Glomerular endothelial cell (primary cell): ENCODE results near the gene GABRR3. TPM values are rescaled to one million over a fixed set of nuclear protein-coding genes. Genes with fewer than 3 reads are reported as not detected.
A peak's percentile ranks its signal among the peaks of the same experiment; 100 is the strongest.

Source experiments
- DNase-seq: peaks from one replicate; pipeline ENCODE4 v3.0.0-alpha.2; 2011; ENCODE audit warnings: low read depth, low spot score; ENCODE audit errors: extremely low read depth
- total RNA-seq: library from RNA; depleted of rRNA; stranded (reverse); fragments of >200 nt; gene quantifications from 2 replicates; pipeline ENCODE4 v1.2.3, GENCODE V29; 2015

Gene GABRR3
- not detected in 2 replicates for total RNA-seq

DNA sequence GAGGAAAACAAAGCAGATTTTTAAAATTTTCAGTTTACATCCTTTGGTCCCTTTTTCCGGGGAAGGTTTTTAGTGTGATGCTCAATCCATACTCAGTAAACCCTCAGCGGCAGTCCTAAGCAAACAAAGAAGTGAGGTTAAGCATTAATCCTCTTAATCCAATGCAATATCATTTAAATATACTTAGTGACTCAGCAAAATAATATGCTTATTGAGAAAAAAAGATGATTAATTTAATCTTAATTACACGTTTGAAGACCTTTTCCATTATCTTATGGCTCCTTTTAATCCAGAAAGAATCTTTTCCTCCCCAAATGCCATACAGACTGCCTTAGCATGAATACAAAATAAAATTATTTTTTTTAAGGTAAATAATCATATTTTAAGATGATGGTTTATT lies at the start of gene GABRR3:
TSS of gene GABRR3 (minus strand) at position 108 of the 400 bp plus-strand sequence. CDS start 328 bp downstream, outside the sequence.
- DNase-seq: no peak

GRCh38 chr3:98073486-98073885 lies 38.4 kb upstream of the GABRR3 start:
- DNase-seq: no peak

DNA sequence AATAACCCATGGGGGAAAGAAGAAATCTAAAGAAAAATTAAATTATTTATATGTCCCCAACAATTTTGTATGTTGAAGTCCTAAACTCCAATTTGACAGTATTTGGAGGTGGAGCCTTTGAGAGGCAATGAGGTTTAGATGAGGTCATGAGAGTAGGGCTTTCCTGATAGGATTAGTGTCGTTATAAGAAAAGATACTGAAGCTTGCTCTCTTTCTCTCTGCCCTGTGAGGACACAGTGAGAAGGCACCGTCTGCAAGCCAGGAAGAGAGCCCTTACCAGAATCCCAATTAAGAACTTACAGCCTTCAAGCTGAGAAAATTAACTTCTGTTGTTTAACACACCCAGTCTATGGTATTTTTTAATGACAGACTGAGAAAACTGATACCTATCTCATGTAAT lies 35.7 kb upstream of the GABRR3 start:
- no peak for DNase-seq

- DNase-seq: no peak
Observed at GRCh38 chr3:98068824-98069223, 33.7 kb upstream of the GABRR3 start.

- DNase-seq: no peak
Observed at GRCh38 chr3:98058244-98058960, 23.3 kb upstream of the GABRR3 start.

GRCh38 chr3:98057631-98058030 lies 22.5 kb upstream of the GABRR3 start:
- no peak for DNase-seq

DNA sequence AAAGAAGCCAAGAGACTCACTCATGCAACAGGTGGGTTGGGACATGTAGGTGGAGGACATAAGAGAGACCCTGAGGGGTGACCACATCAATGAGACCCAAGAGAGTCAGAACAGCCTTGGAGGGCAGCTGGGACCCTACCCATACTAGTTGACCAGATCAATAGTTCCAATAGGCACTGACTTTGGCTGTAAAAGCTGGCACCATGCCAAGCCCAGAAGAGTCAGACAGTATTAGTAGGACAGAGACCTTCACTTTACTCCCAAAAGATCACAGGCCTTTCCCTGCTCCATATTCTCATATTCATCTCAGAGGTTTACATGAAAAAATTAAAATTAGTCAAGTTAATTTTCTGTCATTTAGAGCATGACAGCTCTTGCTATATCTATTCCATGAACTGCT lies 20.9 kb upstream of the GABRR3 start:
- DNase-seq: no peak

GRCh38 chr3:98049271-98049670 lies 14.2 kb upstream of the GABRR3 start:
- DNase-seq: no peak

GRCh38 chr3:98048586-98048985 lies 13.5 kb upstream of the GABRR3 start:
- no peak for DNase-seq

GRCh38 chr3:98041350-98041749 lies 6.2 kb upstream of the GABRR3 start:
- DNase-seq: no peak

GRCh38 chr3:98039322-98040024 lies 4.4 kb upstream of the GABRR3 start:
- peak; percentile 72 for DNase-seq

DNA sequence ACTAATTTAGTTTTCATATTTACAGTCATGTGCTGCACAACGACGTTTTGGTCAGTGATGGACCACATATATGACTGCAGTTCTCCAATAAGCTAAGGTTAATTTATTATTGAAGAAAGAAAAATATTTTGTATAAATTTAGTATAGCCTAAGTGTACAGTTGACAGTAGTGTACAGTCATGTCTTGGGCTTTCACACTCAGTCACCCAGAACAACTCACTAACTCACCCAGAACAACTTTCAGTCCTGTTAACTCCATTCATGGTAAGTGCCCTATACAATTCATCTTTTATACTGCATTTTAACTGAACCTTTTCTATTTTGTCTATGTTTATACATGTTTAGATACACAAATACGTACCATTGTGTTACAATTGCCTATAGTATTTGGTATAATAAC lies 3.8 kb upstream of the GABRR3 start:
- DNase-seq: no peak

DNA sequence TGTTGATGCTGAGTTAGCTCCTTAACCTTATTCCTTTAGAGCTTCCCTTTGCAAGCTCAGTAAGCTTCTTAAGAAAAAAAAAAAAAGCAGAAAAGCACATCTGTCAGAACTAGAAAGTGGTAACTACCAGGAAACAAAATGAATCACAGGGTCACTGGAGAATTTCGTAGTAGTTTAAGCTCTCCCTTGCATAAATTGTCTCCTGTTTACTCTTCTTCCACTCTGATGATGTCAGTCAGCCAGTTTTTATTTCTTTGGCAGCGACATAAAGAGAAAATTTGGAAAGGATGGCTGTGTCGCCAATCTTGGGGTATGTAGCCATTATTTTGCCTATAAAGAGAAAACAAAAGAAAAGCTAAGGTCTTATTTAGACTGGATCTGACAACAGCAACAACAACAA lies 3.2 kb upstream of the GABRR3 start:
- no peak for DNase-seq

DNA sequence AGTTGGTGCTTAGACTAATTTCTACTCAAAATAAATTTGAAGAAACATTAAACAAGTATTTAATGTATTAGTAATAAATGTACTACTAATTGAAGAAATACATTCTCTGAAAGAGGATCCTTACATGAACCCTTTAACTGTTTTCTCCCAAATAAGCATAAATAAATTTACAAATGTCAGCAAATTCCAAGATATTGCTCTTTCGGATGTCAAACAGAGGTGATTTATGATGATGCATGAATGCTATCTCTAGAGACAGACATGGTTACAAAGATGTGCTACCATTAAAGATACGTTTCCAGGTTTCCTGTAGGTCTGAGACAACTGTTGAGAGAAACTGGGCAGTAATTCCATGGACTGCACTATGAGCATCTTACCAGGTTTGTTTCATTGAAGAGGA lies 629 bp downstream of the GABRR3 start:
- DNase-seq: no peak

GRCh38 chr3:98034036-98034435 lies 1.1 kb downstream of the GABRR3 start:
- no peak for DNase-seq

- no peak for DNase-seq
Observed at GRCh38 chr3:98032904-98033303, 2.2 kb downstream of the GABRR3 start.

DNA sequence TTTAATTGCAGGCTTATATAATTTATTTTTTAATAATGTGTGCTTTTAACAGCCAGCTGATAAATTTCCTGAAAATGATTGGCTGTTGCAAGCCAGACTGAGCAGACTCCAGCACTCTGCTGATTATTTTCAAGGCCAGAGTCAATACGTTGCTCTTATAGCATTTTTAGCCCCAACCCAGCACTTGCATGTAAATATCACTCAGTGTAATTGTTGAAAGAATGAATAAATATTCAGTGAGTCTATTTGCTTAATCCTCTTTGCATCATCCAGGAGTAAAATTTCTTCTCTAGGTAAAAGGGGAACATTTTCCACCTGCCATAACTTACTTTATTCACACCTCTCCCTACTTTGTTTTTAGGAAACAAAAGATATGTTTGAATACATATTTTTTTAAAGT lies 2.9 kb downstream of the GABRR3 start:
- DNase-seq: no peak

GRCh38 chr3:98029083-98029482 lies 6.0 kb downstream of the GABRR3 start:
- no peak for DNase-seq

GRCh38 chr3:98027085-98027446 lies 8.0 kb downstream of the GABRR3 start:
- DNase-seq: no peak

- no peak for DNase-seq
Observed at GRCh38 chr3:98026425-98027084, 8.6 kb downstream of the GABRR3 start.

GRCh38 chr3:98025392-98025945 lies 9.6 kb downstream of the GABRR3 start:
- no peak for DNase-seq
